Activated CD4-positive, CD25-positive, alpha-beta regulatory T cell treated with anti-CD3 and anti-CD28 coated beads, Interleukin-2, amount 50 U/mL, for 24 hours (primary cell): ENCODE measurements around the gene APOOL.
A peak's percentile ranks its signal among the peaks of the same experiment; 100 is the strongest.
"Not testable (repeated sequence)": the region's sequence is repeated elsewhere in the genome, so short reads cannot be mapped to it uniquely, and the experiment has no call there.

Source experiments
- ATAC-seq, 2 donors: fragments of 150-1000 bp; cut with Tn5 transposase; one replicate each; pipeline ENCODE4 v1.10.0; 2021; ENCODE audit warnings: mild to moderate bottlenecking in 1 of 2, moderate library complexity in 1 of 2

The APOOL gene, protein sequence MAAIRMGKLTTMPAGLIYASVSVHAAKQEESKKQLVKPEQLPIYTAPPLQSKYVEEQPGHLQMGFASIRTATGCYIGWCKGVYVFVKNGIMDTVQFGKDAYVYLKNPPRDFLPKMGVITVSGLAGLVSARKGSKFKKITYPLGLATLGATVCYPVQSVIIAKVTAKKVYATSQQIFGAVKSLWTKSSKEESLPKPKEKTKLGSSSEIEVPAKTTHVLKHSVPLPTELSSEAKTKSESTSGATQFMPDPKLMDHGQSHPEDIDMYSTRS

DNA sequence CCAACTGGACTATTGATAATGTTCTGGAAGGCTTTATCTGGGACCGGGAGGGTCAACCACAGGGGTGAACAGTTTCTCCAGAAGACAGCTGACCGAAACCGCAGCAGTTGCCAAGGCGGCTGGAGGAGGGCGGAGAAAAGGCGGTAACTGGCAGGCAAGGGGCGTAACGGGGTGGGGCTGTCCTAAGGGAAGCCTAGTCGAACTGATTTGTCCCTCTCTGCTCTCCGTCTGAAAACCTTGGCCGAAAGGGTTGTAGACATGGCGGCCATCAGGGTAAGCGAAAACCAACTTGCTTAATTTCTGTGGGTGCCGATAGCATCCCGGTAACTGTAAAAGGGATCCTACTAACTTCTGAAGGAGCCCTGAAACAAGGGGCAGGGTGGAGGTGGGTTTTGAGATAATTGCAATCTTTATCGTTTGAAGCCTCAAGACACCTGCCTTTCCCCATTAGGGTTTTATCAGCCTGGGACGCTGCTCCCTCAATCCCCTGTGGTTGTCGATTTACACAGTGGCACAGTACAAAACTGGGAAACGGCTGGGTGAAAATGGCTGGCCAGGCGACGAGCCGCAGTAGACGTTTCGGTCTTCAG, at the start of gene APOOL:
APOOL (plus strand) TSS at position 223 of the 590 bp plus-strand sequence; CDS start at position 259, 36 bp downstream.
- ATAC-seq, result peak; percentile 93 to 97

DNA sequence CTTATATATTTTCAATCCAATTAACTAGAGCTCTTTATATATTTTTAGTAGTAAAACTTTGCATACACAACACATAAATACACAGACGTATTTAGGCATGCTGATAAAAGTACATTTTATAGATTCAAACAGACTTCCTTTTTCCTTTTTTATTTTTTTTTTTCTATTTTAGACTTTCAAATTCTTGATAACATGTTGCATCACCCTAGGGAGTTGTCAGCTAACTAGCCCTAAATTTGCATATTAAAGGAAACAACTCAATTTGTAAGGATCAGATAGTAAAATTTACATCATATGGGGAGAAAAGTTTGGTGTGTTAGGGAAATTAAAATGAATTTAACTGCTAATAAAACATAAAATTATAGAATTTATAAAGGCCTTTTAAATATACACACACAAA, 47.4 kb upstream of the APOOL start:
- no peak for ATAC-seq

DNA sequence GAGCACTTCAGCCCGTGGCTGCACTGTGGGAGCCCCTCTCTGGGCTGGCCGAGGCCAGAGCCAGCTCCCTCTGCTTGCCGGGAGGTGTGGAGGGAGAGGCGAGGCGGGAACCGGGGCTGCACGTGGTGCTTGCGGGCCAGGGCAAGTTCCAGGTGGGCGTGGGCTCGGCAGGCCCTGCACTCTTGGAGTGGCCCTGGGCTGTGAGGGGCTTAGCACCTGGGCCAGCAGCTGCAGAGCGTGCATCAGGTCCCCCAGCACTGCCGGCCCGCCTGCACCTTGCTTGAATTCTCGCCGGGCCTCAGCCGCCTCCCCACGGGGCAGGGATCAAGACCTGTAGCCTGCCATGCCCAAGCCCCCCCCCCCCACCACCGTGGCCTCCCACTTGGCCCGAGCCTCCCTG, 28.9 kb upstream of the APOOL start:
- no peak for ATAC-seq

- ATAC-seq, result not testable (repeated sequence)
Measured at GRCh38 chrX:84991739-84992138, 11.9 kb upstream of the APOOL start.

DNA sequence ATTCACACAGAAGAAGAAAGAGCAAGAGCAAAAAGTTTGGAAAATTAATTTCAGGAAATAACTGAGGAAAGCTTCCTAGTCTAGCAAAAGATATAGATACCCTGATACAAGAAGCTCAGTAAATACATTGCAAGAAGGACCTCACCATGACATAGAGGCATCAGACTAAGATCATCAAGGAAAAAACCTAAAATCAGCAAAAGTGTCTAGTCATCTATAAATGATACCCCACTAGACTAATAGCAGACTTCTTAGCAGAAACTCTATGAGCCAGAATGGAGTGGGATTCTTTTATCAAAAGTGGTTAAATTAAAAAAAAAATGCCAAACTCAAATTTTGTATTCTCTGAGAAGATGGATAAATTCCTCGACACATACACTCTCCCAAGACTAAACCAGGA, 10.5 kb upstream of the APOOL start:
- no peak for ATAC-seq

- no peak for ATAC-seq
Measured at GRCh38 chrX:85001344-85001743, 2.3 kb upstream of the APOOL start.

GRCh38 chrX:85004255-85004654, 578 bp downstream of the APOOL start:
- no peak for ATAC-seq

- ATAC-seq, result no peak
Measured at GRCh38 chrX:85012098-85012497, 8.4 kb downstream of the APOOL start.

GRCh38 chrX:85015351-85015750, 11.7 kb downstream of the APOOL start:
- ATAC-seq, result not testable (repeated sequence)

- ATAC-seq, result no peak
Measured at GRCh38 chrX:85017721-85018120, 14.0 kb downstream of the APOOL start.

- no peak for ATAC-seq
Measured at GRCh38 chrX:85018471-85018870, 14.8 kb downstream of the APOOL start.

DNA sequence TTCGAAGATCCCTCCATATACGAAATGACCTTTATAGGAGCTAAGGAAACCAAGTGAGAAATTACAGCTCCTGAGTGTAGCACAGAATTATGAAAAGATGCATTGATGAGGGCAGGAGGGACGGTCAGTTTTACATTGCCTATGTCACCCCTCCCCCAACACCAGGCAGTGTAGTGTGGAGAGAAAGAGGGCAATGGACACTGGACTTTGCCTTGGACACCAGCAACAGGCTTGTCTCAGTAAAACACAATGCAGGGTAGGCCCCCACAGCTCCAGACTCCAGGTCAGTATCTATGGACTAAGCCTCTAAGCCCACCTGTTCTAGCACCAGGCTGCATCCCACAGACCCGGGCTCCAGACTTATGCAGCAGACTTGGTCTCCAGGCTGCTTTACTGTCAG, 16.5 kb downstream of the APOOL start:
- no peak for ATAC-seq

DNA sequence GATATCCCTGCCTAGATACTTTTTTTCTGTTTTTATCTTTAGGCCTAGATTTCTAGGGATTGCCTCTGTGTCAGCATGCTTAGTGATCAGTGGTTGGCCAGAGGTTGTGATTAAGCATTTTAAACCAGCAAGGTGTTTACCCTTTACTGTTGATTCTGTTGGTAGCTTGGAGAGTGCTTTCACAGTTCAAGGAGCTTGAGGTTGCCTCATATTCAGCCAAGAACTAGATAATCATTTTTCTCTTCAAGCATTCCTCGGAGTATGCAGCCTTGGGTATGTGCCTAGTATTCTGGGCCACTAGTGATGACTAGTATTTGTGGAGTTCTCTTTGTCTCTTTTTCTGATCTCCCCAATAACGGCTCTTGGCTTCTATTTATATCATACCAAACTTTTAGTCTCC, 20.4 kb downstream of the APOOL start:
- ATAC-seq, result no peak

DNA sequence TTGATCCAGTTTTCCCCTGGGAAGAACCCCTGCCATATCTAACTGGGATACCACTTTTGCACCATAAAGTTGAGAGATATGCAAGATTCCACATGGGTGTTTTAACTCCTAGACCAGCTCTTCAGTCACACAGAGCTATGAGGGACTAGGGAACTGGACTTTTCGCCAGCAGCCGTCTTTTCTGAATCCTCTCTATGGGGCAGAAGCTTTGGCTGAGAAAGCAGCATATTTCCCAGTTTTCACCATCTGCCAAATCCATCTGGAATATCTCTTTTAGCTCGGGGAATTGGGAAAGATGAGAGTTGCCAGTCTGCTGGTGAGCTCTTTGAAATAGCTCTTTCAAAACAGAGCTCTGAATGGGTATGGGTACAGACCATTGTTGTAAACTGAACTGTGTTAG, 20.9 kb downstream of the APOOL start:
- no peak for ATAC-seq

GRCh38 chrX:85026170-85026569, 22.5 kb downstream of the APOOL start:
- no peak for ATAC-seq

DNA sequence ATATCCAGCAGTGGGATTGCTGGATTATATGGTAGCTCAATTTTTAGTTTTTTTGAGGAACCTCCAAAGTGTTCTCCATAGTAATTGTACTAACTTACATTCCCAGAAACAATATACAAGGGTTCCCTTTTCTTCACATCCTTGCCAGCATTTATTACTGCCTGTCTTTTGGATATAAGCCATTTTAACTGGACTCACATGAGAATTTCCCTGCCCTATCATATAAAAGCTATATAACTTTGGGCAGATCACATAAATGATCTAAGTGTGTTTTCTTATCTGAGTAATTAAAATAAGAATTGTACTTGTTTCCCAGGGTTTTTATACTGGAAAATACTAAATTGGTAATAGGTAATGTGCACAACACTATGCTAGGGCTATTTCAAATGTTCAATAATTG, 25.4 kb downstream of the APOOL start:
- ATAC-seq, result no peak

- no peak for ATAC-seq
Measured at GRCh38 chrX:85031505-85031904, 27.8 kb downstream of the APOOL start.

DNA sequence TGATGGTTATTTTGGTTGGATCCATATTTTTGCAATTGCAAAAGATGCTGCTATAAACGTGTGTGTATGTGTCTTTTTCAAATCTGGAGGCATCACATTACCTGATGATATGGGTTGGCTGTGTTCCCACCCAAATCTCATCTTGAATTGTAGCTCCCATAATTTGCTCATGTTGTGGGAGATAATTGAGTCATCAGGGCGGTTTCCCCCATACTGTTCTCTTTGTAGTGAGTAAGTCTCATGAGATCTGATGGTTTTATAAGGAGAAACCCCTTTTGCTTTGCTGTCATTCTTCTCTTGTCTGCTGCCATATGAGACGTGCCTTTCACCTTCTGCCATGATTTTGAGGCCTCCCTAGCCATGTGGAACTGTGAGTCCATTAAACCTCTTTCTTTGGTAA, 33.4 kb downstream of the APOOL start:
- ATAC-seq, result no peak

DNA sequence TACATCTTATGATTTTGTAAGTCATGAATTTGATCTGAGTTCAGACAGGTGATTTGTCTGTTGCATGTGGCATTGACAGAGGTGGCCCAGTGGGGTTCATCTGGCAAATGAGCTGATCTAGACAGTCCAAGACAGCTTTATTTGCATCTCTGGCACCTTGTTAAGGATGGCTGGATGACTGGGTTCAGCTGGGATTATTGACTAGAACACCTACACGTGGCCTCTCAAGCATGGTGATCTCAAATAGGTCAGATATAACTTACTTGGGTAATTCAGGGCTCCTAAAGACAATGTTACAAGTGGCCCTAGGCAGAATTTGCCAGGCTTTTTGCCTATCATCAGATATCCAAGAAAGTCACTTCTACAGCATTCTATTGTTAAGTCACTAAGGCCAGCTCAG, 48.0 kb downstream of the APOOL start:
- ATAC-seq, result no peak

DNA sequence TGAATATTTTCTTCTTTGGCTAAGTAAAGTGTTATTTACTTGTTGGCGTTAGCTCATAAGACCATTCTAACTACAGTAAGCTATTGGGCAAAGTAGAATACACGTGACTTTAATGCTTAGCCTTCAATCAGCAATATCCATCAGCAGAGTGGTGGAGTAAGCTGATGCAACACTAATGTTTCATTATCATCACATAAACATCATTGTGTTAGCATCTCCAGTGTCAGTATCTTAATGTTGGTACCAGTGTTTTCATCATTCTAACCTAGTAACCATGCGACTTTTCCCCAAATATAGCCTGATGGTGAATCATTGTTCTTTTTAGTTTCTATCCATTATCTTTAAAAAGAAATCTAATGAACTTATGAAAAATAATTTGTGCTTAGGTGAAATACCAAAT, 48.5 kb downstream of the APOOL start:
- ATAC-seq, result peak; percentile 38 to 65

GRCh38 chrX:85052636-85053343, 49.1 kb downstream of the APOOL start:
- ATAC-seq, result peak; percentile 68 to 73

GRCh38 chrX:85065512-85066198, 62.0 kb downstream of the APOOL start:
- ATAC-seq, result no peak

- ATAC-seq, result not testable (repeated sequence)
Measured at GRCh38 chrX:85077247-85077646, 73.6 kb downstream of the APOOL start.
